Peyer's patch (tissue), 4 donors: ENCODE measurements around the gene FGGY.

Source experiments
- CTCF ChIP-seq, 6 experiments: fragments of 450-650 bp in 4 of 6; fragments of 200-600 bp in 2 of 6; sonication (generic) in 1 of 6; IDR thresholded peaks; one replicate each; pipeline ENCODE4 v1.5.1; 2017 to 2019; ENCODE audit warnings: antibody characterized with exemption in 6 of 6, mild to moderate bottlenecking in 3 of 6, moderate library complexity in 1 of 6
- POLR2A ChIP-seq, 2 donors: fragments of 450-650 bp; IDR thresholded peaks; one replicate each; pipeline ENCODE4 v1.5.1; 2017; ENCODE audit warnings: antibody characterized with exemption in 2 of 2, mild to moderate bottlenecking in 2 of 2, moderate library complexity in 2 of 2

- TF ChIP-seq POLR2A (IDR thresholded peaks at IDR 0.05), result no peak
- TF ChIP-seq CTCF (IDR thresholded peaks at IDR 0.05), result no peak
These were observed 408.8 kb downstream of the FGGY start for GRCh38 chr1:59705466-59706302.
